GM18526 (cell line): ENCODE data around the gene SRSF5.
A peak's percentile ranks its signal among the peaks of the same experiment; 100 is the strongest.

Source experiments
- POLR2A ChIP-seq: IDR thresholded peaks from 3 replicates; pipeline ENCODE4 v1.6.1; 2011; ENCODE audit not compliant: insufficient read length; ENCODE audit errors: extremely low read depth

SRSF5 gene

GRCh38 chr14:69767369-69767999 is 542 bp downstream of the SRSF5 start:
- TF ChIP-seq POLR2A = peak; percentile 62

- no peak for TF ChIP-seq POLR2A
Observed at GRCh38 chr14:69768873-69769272, 1.9 kb downstream of the SRSF5 start.

GRCh38 chr14:69769623-69770022 is 2.7 kb downstream of the SRSF5 start:
- TF ChIP-seq POLR2A = no peak

GRCh38 chr14:69770559-69770958 is 3.6 kb downstream of the SRSF5 start:
- no peak for TF ChIP-seq POLR2A

- no peak for TF ChIP-seq POLR2A
Observed at GRCh38 chr14:69771136-69771535, 4.2 kb downstream of the SRSF5 start.

- no peak for TF ChIP-seq POLR2A
Observed at GRCh38 chr14:69772082-69773017, 5.4 kb downstream of the SRSF5 start.

- TF ChIP-seq POLR2A = no peak
Observed at GRCh38 chr14:69773571-69774276, 6.8 kb downstream of the SRSF5 start.

- TF ChIP-seq POLR2A = no peak
Observed at GRCh38 chr14:69775012-69775411, 8.1 kb downstream of the SRSF5 start.

GRCh38 chr14:69776875-69777453 is 10.0 kb downstream of the SRSF5 start:
- TF ChIP-seq POLR2A = no peak

- TF ChIP-seq POLR2A = no peak
Observed at GRCh38 chr14:69779088-69779487, 12.1 kb downstream of the SRSF5 start.

GRCh38 chr14:69780092-69780491 is 13.2 kb downstream of the SRSF5 start:
- TF ChIP-seq POLR2A = no peak

- TF ChIP-seq POLR2A = no peak
Observed at GRCh38 chr14:69780952-69781351, 14.0 kb downstream of the SRSF5 start.

GRCh38 chr14:69784942-69785341 is 18.0 kb downstream of the SRSF5 start:
- TF ChIP-seq POLR2A = no peak

- no peak for TF ChIP-seq POLR2A
Observed at GRCh38 chr14:69786603-69787002, 19.7 kb downstream of the SRSF5 start.

- no peak for TF ChIP-seq POLR2A
Observed at GRCh38 chr14:69789118-69789640, 22.2 kb downstream of the SRSF5 start.

- TF ChIP-seq POLR2A = no peak
Observed at GRCh38 chr14:69792887-69793421, 26.0 kb downstream of the SRSF5 start.

GRCh38 chr14:69794791-69795190 is 27.8 kb downstream of the SRSF5 start:
- no peak for TF ChIP-seq POLR2A
